ENCODE results near the gene NETO2.

GRCh38 chr16:47180073-47180472, 36.3 kb upstream of the NETO2 start:
- TF ChIP-seq POLR2A (IDR thresholded peaks at IDR 0.05; ENCODE audit: low read depth) (no peak), POLR2AphosphoS5 (IDR thresholded peaks at IDR 0.05) (no peak)
- TF ChIP-seq, protein P1, sequence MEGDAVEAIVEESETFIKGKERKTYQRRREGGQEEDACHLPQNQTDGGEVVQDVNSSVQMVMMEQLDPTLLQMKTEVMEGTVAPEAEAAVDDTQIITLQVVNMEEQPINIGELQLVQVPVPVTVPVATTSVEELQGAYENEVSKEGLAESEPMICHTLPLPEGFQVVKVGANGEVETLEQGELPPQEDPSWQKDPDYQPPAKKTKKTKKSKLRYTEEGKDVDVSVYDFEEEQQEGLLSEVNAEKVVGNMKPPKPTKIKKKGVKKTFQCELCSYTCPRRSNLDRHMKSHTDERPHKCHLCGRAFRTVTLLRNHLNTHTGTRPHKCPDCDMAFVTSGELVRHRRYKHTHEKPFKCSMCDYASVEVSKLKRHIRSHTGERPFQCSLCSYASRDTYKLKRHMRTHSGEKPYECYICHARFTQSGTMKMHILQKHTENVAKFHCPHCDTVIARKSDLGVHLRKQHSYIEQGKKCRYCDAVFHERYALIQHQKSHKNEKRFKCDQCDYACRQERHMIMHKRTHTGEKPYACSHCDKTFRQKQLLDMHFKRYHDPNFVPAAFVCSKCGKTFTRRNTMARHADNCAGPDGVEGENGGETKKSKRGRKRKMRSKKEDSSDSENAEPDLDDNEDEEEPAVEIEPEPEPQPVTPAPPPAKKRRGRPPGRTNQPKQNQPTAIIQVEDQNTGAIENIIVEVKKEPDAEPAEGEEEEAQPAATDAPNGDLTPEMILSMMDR (IDR thresholded peaks at IDR 0.05) = no peak

Data from esophagus muscularis mucosa (tissue), 3 donors.